Fibroblast of the aortic adventitia (primary cell): ENCODE data around the gene SYT1. TPM values are rescaled to one million over a fixed set of nuclear protein-coding genes. Genes with fewer than 3 reads are reported as not detected.

Source experiments
- DNase-seq: peaks from one replicate; pipeline ENCODE4 v3.0.0-alpha.2; 2010; ENCODE audit warnings: low read depth
- H3K4me3 ChIP-seq: 2 replicates; pipeline ENCODE4 v1.5.1; 2011; ENCODE audit warnings: low read depth, mild to moderate bottlenecking, control low read depth, low read length, moderate library complexity
- total RNA-seq: library from RNA; depleted of rRNA; stranded (reverse); fragments of >200 nt; gene quantifications from 2 replicates; pipeline ENCODE4 v1.2.3, GENCODE V29; 2012; ENCODE audit warnings: low replicate concordance
- TF ChIP-seq, protein P1 (sequence below): IDR thresholded peaks from 2 replicates; pipeline ENCODE4 v1.5.1; 2011; ENCODE audit warnings: mild to moderate bottlenecking, low read length, control low read depth, inconsistent platforms; ENCODE audit not compliant: insufficient read depth

The SYT1 gene
- total RNA-seq, 1 donor, result 43.3 TPM

DNA sequence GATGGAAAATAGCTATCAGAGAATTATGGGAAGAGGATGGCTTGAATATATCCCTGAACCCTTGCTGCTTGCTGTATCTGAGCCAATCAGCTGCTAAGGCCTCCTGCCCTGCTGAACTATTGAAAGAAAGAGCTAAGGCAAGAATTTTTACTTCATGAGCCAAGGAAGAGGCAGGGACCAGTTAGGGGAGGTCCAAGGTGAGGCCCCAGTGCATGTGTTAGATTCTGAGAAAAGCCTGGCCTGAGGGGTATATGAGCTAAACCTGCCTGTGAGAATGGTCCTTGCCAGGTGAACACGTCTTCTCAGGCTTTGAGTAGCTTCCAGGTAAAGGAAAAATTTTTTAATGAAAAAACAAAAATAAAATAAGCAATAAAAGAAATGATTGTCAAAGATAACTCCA is 218.0 kb downstream of the SYT1 start:
- DNase-seq, result no peak
- TF ChIP-seq, protein P1, sequence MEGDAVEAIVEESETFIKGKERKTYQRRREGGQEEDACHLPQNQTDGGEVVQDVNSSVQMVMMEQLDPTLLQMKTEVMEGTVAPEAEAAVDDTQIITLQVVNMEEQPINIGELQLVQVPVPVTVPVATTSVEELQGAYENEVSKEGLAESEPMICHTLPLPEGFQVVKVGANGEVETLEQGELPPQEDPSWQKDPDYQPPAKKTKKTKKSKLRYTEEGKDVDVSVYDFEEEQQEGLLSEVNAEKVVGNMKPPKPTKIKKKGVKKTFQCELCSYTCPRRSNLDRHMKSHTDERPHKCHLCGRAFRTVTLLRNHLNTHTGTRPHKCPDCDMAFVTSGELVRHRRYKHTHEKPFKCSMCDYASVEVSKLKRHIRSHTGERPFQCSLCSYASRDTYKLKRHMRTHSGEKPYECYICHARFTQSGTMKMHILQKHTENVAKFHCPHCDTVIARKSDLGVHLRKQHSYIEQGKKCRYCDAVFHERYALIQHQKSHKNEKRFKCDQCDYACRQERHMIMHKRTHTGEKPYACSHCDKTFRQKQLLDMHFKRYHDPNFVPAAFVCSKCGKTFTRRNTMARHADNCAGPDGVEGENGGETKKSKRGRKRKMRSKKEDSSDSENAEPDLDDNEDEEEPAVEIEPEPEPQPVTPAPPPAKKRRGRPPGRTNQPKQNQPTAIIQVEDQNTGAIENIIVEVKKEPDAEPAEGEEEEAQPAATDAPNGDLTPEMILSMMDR, result no peak
- H3K4me3 ChIP-seq, result no peak overlapping the region

DNA sequence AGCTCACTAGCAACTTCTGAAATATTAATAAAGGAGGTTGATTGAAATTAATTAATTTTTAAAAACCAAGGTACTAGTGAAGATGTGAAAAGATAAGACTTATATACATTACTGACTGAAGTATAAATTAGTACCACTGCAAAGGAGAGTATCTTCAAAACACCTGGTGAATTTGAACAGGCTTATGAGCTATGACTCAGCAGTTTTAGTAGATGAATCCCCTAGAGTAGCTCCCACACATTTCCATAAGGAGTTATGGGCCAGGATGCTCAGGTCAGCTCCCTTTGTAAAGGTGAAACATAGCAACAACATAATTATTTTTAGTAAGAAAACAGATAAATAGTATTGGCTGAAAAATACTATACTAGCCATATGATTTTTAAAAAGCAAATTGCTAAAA is 218.6 kb downstream of the SYT1 start:
- DNase-seq, result peak; percentile 16
- TF ChIP-seq, protein P1, result no peak
- H3K4me3 ChIP-seq, result no peak overlapping the region

DNA sequence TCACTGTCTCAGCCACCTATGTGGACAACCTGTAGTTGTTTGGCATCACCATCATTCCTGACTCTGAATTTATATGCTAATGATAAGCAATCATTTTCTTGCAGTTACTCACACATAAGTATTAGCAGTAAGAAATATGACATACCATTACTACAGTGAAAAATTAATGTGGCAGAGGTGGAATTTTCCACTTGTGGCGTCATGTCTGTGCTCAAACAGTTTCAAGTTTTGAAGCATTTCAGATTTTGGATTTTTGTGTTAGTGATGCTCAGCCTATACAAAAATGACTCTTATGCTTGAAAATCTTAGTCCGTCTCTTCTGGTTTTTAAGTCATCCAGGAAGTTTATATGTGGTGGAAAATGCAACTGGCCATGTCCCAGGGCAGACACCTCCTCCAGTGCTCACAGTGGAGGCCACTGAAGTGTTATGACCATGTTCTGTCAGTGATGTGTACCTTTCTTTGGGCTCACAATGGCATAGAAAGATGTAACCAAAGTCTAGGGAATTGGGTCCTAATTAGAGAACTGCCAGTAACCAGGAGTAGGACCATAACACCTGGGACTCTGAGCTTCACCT is 220.6 kb downstream of the SYT1 start:
- no peak for DNase-seq
- H3K4me3 ChIP-seq, result no peak overlapping the region
- TF ChIP-seq, protein P1, result no peak

DNA sequence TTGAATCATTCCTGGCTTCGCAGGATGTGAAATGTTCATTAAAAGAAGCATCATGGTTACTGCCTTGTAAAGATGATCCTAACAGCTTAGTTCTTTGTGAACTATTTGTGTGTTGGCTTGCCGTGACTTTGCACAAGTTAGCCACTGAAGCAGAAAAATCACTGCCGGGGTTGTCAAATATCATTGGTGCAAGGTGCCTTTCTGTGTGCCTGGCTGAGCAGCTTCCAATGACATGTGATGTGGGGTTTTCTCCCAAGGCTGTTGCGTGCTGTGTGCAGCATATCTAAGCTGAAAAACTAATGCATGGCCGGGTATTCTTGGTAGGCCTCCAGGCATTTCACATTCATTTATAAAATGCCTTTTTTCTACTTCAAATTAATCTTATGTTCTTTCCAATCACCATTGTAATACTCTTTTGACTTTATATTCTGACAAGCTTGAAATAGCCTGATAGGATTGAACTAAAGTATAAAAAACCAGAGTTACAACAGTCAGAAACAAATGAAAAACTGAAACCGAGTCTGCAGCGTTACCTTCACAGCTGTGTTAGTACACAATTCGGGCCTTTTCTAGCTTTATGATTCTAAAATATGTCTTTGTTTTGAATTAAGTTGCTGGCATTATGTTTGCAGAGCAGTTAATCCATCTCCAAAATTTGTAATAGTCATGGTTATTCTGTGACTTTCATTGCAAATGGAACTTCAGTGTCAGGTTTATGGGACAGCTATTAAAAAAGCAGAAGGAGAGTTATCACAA is 222.1 kb downstream of the SYT1 start:
- peak; percentile 15 for DNase-seq
- H3K4me3 ChIP-seq, result no peak overlapping the region
- TF ChIP-seq, protein P1, result no peak

DNA sequence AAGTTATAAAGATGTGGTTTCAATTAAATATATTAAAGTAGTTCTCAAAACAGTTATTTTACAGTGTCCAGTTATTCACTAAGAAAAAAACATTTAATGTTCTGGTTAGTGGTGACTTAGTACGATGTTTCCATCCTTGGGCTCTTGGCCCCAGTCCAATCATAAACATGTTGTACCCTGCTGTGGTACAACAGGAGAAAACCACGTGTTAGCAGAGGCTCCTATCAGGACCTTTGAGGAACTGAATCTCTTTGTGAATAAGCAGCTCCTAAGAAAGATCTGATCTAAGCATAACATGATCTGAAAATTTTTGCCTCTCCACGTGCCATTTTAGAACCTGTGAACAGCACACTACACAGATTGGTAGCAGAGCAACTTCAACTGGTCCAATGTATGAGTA is 234.0 kb downstream of the SYT1 start:
- TF ChIP-seq, protein P1, result no peak
- H3K4me3 ChIP-seq, result no peak overlapping the region
- DNase-seq, result no peak

DNA sequence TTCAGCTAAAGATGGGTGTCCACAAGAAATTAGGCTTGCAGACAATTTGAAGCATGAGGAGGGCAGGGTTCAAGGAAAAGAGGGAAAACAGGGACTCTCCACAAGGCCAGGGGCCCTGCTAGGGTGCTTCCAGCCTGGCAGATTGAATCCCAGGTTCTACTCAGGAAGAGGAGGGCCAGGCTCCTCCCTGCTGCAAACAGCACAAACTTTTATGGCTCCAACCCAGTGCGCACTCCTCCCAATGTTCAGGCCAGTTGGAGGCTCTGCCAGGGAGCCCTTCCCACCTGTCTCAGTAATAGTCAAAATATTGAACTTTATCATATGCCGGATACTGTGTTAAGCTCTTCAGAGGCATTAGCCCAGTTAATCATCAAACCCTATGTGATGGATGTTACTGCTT is 244.4 kb downstream of the SYT1 start:
- no peak for DNase-seq
- TF ChIP-seq, protein P1, result no peak
- no peak overlapping the region for H3K4me3 ChIP-seq
